NCI-H2107 (cell line): Measurements from ENCODE around the gene SCO2.

Experiments
- DNase-seq: peaks from one replicate; lab custom pipeline; 2025; lab: John Stamatoyannopoulos, UW

Gene SCO2

GRCh38 chr22:50476868-50477267 is 48.5 kb downstream of the SCO2 start:
- no peak for DNase-seq

- DNase-seq, result no peak
Measured at GRCh38 chr22:50475652-50476002, 49.8 kb downstream of the SCO2 start.

DNA sequence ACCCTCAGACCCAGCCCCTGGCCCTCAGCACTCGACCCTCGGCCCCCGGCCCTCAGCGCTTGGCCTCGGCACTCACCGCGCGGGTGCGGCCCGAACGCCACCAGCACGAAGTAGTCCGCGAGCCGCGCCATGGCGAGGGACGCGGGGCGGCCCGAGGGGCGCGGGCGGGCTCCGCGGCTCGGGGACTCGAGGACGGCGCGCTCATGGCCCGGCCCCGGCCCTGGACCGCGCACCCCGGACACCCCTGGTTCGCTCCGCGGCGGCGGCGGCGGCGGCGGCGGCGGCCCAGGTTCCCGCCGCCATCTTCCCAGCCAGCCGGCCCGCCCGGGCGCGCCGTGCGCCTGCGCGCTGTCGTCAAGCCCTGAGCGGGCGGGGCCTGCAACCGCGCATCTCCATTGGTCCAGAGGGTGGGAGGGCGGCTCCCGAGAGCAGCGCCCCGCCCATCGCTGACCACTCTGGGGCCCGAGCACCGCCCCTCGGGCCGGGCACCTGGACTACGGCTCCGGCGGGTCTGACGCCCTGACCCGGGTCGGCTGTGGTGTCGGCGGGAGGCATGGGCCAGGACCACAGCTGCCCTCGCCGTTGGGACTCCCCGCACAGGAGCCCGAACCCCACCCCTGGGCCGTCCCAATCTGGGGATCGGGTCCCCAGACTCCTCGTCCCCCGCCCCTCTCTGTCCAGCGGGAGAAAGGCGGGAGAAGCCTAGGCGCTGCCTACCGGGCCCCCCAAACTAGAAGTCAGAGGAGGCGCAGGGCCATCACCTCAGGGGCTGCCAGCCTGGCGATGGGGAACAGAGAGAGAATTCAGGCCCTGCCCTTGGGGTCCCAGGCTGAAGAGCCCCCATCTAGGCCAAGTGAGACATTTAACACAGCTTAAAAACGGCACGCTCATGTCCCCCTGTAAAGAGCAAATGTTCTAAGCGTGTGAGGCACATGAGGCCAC is 50.4 kb downstream of the SCO2 start, which contains the start of gene SBF1:
Gene SBF1, minus strand, starts transcription at position 326 of the 942 bp plus-strand sequence. Its CDS starts 195 bp downstream, at position 131.
- DNase-seq, result no peak

- no peak for DNase-seq
Measured at GRCh38 chr22:50473855-50474671, 51.3 kb downstream of the SCO2 start.
